Pancreas (tissue), 10 donors: ENCODE measurements around the gene PEAR1. TPM values are rescaled to one million over a fixed set of nuclear protein-coding genes. Genes with fewer than 3 reads are reported as not detected.
A peak's percentile ranks its signal among the peaks of the same experiment; 100 is the strongest.

ENCODE experiments used
- ATAC-seq, 4 donors: fragments of 200-7000 bp; cut with Tn5 transposase; one replicate each; pipeline versions ENCODE4 v1.8.0 to v1.9.1; 2020; ENCODE audit warnings: mild to moderate bottlenecking in 4 of 4, moderate library complexity in 4 of 4
- DNase-seq, 6 donors: peaks; one replicate each; pipeline ENCODE4 v3.0.0-alpha.2; 2020
- FAIRE-seq: peaks from 2 replicates; lab custom pipeline; 2012; peaks lifted over from hg19 to GRCh38; lab: Jason Lieb, UNC
- H3K27ac ChIP-seq, 4 donors: fragments of 200-600 bp; sonication (generic); 1 replicate in 3 of 4; 2 replicates in 1 of 4; pipeline versions ENCODE4 v1.5.0 to v1.8.0; 2020
- H3K27me3 ChIP-seq, 4 donors: fragments of 200-600 bp; one replicate each; pipeline ENCODE4 v1.8.0; 2021
- H3K36me3 ChIP-seq, 3 donors: fragments of 200-600 bp; sonication (generic) in 1 of 3; one replicate each; pipeline versions ENCODE4 v1.5.0 to v1.8.0; 2020 to 2021
- H3K4me1 ChIP-seq, 3 donors: fragments of 200-600 bp; one replicate each; pipeline ENCODE4 v1.8.0; 2021
- H3K4me3 ChIP-seq, 4 donors: fragments of 200-600 bp; sonication (generic) in 2 of 4; one replicate each; pipeline versions ENCODE4 v1.5.0 to v1.8.0; 2020 to 2021
- H3K9me3 ChIP-seq, 4 donors: fragments of 200-600 bp; one replicate each; pipeline ENCODE4 v1.8.0; 2021
- CTCF ChIP-seq, 4 donors: fragments of 200-600 bp; sonication (generic) in 3 of 4; IDR thresholded peaks; one replicate each; pipeline versions ENCODE4 v1.5.0 to v1.8.0; 2021; ENCODE audit warnings: antibody characterized with exemption in 4 of 4
- WGBS, 2 donors: extraction: QIAGEN DNeasy Blood & Tissue Kit; methylation state at CpG; one replicate each; pipeline ENCODE4 v1.1.7; 2013; 5-methylcytosine and 5-hydroxymethylcytosine counted together
- intact Hi-C, 3 donors: fragments of 100-400 bp; cut with DNase I; formaldehyde crosslinking; loops; one replicate each; pipeline versions ENCODE4 v1.11.1 to v1.14.2; 2022
- polyA plus RNA-seq, 2 donors: library from polyadenylated mRNA; stranded (reverse); fragments of 200-250 nt; gene quantifications; one replicate each; pipeline ENCODE4 v1.2.3, GENCODE V29; 2013
- total RNA-seq, 6 donors: library from RNA; stranded (reverse); fragmentation: NEBNext Ultra II Directional in 4 of 6; extraction: Animal tissue kit (Norgen Biotek cat#: 25700) in 4 of 6; gene quantifications; one replicate each; pipeline versions ENCODE4 v1.2.1 to v1.2.4, GENCODE V29; 2021 to 2023
- donor health status: healthy with polysubstance abuse.
- donor health status: DM: no; HTN: no; CAD: no; lungs with moderate emphysema.
- donor health status: DM: no; HTN: no; CAD: no.
- donor health status: control.
- donor health status: control.
- donor health status: Bipolar disorder and iron deficiency.
- donor health status: DM: yes; HTN: yes; CAD: no.
- donor health status: DM: no; HTN: no; CAD: no.
- donor health status: DM: no; HTN: no; CAD: no.
- donor health status: DM: yes; HTN: yes; CAD: no.

PEAR1 gene
- total RNA-seq (1 to 10 TPM; 1.7 to 5.6 (median 2.8) TPM), polyA plus RNA-seq (1 to 10 TPM; 6.6 to 7.1 TPM)

DNA sequence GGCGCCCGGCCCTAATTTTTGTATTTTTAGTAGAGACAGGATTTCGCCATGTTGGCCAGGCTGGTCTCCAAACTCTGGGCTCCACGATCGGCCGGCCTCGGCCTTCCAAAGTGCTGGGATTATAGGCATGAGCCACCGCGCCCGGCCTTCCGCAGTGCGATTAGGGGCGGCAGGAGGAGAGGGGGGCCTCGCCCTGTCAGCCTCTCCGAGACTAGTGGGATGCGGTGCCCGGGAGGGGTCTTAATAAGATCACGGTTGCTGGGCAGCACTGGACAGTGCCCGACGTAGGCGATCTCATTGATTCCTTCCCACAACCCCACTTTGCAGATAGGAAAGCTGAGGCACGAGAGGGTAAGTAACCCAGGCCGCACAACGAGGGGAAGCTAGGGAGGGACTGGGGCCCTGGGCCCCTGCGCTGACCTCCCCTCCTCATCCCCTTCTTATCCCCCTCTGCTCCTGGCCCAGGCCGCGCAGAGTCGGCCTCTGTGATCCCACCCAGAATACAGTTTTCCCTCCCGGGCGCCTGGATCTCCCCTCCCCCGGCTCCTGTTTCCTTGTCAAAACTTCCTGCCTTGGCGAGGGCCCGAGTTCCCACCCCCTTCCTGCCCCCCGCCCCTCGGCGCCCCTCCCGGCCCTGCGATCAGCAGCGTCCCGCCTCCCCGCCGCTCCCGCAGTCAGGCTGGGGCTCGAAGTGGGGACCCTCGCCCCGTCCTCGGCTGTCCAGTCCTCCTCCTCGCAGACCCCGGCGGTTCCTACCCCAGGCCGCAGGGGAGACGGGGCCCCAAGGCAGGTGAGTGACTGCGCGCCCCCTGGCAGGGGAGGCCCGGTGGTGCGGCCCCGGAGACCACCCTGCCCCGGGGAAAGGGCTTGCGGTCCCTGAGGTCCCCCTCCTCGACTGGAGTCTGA lies at the start of gene PEAR1:
Gene PEAR1, plus strand, starts transcription at position 671 of the 906 bp plus-strand sequence. CDS start 10,209 bp downstream, outside the sequence.
- FAIRE-seq: no peak

GRCh38 chr1:156844102-156844501 lies 49.4 kb upstream of the PEAR1 start:
- Histone ChIP-seq H3K4me1 (no peaks in the 10 kb centered on the region), H3K36me3 (no peaks in the 10 kb centered on the region), H3K27ac (no peak overlapping the region), H3K4me3 (no peak overlapping the region), H3K27me3 (no peaks in the 10 kb centered on the region), H3K9me3 (no peaks in the 10 kb centered on the region)
- peak in 1 of 6 donors; percentile 11 for DNase-seq
- no peak for ATAC-seq
- intact Hi-C loops: no loop called here
- TF ChIP-seq CTCF (IDR thresholded peaks at IDR 0.05): no peak
- FAIRE-seq: no peak
- 47 to 59% methylated on average over 6 of the region's 6 CpGs for WGBS, 2 donors

More for the DNA sequence above, at the start of gene PEAR1:
- peak in 1 of 6 donors; percentile 70 for DNase-seq
- TF ChIP-seq CTCF (IDR thresholded peaks at IDR 0.05): no peak
- Histone ChIP-seq H3K27me3 (peaks cover 0 to 3% (median 0%) of the 10 kb centered on the region in 4 donors), H3K9me3 (no peaks in the 10 kb centered on the region), H3K27ac (no peak within 1 kb of the TSS), H3K4me3 (peak within 1 kb of the TSS in 2 of 4 donors; percentile 21 to 30), H3K36me3 (no peaks in the 10 kb centered on the region), H3K4me1 (no peaks in the 10 kb centered on the region)
- 21 to 28% methylated on average over 44 to 60 of the region's 60 CpGs for WGBS, 2 donors
- no peak for ATAC-seq
- intact Hi-C loops: no loop called here

- Histone ChIP-seq H3K4me3 (no peak overlapping the region), H3K9me3 (no peaks in the 10 kb centered on the region), H3K36me3 (no peaks in the 10 kb centered on the region), H3K27me3 (no peaks in the 10 kb centered on the region), H3K4me1 (no peaks in the 10 kb centered on the region), H3K27ac (no peak overlapping the region)
- intact Hi-C loops: no loop called here
- ATAC-seq (no peak), FAIRE-seq (no peak), DNase-seq (peak in 2 of 6 donors; percentile 20 to 24)
- 33 to 36% methylated on average over 14 of the region's 14 CpGs for WGBS, 2 donors
- TF ChIP-seq CTCF (IDR thresholded peaks at IDR 0.05): no peak
Observed at GRCh38 chr1:156844638-156845037, 48.9 kb upstream of the PEAR1 start.

GRCh38 chr1:156845055-156845952 lies 48.2 kb upstream of the PEAR1 start:
- 20 to 25% methylated on average over 60 to 69 of the region's 69 CpGs for WGBS, 2 donors

More at GRCh38 chr1:156845055-156845952, 48.2 kb upstream of the PEAR1 start:
- Histone ChIP-seq H3K27ac (no peak overlapping the region), H3K4me3 (no peak overlapping the region), H3K27me3 (no peaks in the 10 kb centered on the region), H3K9me3 (no peaks in the 10 kb centered on the region), H3K4me1 (no peaks in the 10 kb centered on the region), H3K36me3 (no peaks in the 10 kb centered on the region)
- peak in 1 of 6 donors; percentile 51 for DNase-seq
- ATAC-seq: peak in 1 of 4 donors; percentile 29
- TF ChIP-seq CTCF (IDR thresholded peaks at IDR 0.05): no peak
- intact Hi-C loops: no loop called here
- no peak for FAIRE-seq
